NCI-H1436 treated with DMSO at 0.1 percent for 48 hours (cell line): ENCODE results near the gene CGNL1.

Experiments
- DNase-seq: peaks from one replicate; lab custom pipeline; 2025; lab: John Stamatoyannopoulos, UW

The CGNL1 gene

GRCh38 chr15:57548835-57549234 lies 172.5 kb downstream of the CGNL1 start:
- DNase-seq = no peak

- DNase-seq = no peak
Measured at GRCh38 chr15:57549935-57550334, 173.6 kb downstream of the CGNL1 start.

GRCh38 chr15:57550640-57551039 lies 174.3 kb downstream of the CGNL1 start:
- DNase-seq = no peak

DNA sequence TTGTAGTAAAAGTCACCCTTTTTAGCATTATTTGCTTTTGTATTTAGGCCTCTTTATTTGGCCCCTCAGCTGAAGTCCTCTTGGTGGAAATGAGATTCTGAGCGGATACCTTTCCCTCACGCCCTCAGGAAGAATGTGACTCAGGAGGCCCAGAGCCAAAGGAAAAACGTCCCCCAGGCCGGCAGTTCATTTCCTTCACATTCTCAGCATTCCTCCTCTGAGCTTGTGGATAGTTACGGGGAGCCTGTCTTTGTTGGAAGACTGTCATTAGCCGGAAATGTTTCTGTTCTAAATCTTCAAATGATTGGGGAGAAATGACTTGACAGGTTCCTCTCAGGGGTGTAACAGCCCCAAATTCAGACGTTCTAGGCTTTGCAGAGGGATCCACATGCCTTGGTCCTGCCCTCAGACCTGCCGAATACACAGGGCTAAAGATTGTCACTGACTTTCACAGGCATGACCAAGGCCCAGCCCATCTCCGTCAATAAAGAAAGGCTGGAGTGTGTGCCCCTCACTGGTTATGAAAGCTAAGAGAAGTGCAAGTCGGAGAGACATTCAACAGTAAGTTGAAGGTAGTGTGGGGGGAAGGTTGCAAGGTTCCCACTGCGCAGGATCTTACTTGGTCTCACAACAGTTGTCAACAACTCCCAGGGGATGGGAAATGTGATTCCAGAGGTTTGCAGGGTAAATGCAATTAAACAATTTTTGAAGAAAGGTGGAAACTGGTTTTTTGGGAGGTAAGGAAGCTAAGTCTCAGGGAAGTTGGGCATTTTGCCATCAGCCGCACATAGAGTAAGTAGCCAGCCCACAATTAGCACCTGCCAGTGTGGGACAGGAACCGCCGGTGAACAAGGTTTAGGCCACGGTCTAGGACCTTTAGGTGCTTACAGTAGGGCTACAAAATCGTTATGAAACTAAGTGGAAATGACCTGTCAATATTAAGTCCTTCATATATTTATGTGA lies 175.7 kb downstream of the CGNL1 start:
- DNase-seq = no peak

DNA sequence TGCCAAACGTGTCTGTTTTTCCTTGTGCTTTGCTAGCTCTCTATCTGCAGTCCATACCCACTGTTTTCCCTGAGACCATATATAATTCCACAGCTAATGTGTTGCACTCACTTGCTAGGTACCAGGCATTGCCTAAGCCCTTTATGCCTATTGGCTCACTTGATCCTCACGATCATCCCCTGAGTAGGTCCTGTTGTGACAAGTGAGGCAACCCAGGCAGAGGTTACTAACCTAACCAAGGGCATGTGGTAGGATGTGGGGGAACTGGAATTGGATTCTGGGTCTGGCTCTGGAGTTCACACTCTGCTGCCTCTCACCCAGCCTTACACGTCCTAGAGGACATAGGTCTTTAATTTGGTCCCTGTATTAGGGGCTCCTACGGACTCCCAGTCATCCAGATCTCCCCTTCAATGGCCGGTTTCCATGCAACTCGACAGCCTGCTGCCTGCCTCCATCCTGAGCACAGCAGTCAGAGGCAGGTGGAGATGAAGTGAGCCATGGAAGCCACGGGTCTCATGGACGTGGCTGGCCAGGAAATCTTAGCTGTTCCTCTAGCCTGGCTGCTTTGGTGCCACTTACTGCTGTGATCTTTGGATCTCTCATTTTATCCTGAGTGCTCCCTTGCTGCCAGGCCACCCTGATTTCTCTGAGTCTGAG lies 176.5 kb downstream of the CGNL1 start:
- DNase-seq = no peak

- no peak for DNase-seq
Measured at GRCh38 chr15:57553526-57553925, 177.2 kb downstream of the CGNL1 start.

GRCh38 chr15:57554063-57554811 lies 177.9 kb downstream of the CGNL1 start:
- DNase-seq = no peak

DNA sequence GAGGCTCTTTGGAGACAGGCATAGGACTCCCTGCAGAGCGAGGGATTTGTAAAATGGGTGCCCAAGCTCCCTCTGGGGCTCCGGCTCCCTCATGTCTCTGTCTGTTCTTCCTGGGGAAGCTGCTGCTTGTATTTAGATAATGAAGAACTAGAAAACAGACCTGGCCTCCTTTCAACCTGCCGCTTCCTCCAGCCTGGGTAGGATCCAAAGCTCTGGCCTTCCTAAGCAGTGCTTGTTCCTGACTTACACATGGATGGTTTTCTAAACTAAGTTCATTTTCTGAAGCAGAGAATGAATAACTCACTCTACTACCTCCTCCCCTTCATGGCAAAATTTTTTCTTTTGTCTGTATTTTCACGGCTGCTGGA lies 178.5 kb downstream of the CGNL1 start:
- no peak for DNase-seq

GRCh38 chr15:57555270-57555669 lies 179.0 kb downstream of the CGNL1 start:
- DNase-seq = no peak

GRCh38 chr15:57556040-57556439 lies 179.7 kb downstream of the CGNL1 start:
- DNase-seq = no peak

- DNase-seq = no peak
Measured at GRCh38 chr15:57557267-57557666, 181.0 kb downstream of the CGNL1 start.

DNA sequence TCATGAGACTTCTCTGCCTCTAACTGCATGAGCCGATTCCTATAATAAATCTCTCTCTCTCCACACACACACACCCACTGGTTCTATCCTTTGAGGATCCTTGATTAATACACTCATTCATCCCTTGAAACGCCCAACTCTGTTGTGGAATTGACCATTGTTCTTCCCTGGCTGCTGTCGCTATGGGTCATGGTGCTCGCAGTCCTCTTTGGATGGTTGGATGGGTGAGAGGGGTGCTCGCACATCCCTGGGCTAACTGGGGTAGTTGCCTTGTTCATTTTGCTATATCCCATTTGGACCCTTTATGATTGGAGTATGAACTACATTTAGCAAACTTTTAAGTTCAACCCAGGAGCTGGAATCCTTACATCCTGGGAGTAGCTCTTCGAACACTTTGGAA lies 181.5 kb downstream of the CGNL1 start:
- no peak for DNase-seq

DNA sequence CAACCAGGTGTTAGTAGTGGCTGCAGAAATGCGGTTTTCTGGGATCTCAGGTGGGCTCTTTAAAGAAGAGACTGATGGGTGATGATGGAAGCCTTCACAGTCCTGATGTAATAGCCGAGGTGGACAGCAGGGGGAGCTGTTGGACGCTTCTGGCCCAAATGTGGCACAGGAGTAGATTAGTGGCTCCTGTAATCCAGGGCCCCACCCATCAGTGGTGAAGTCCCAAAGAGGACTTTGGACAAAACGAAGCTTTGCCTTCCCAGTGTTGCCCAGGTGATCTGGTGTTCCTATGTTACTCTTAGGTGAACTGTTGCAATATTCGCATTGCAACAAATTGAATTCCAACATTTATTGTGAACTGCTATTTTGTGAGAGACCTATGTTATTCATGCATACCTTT lies 183.6 kb downstream of the CGNL1 start:
- no peak for DNase-seq

- no peak for DNase-seq
Measured at GRCh38 chr15:57561041-57561711, 184.9 kb downstream of the CGNL1 start.

DNA sequence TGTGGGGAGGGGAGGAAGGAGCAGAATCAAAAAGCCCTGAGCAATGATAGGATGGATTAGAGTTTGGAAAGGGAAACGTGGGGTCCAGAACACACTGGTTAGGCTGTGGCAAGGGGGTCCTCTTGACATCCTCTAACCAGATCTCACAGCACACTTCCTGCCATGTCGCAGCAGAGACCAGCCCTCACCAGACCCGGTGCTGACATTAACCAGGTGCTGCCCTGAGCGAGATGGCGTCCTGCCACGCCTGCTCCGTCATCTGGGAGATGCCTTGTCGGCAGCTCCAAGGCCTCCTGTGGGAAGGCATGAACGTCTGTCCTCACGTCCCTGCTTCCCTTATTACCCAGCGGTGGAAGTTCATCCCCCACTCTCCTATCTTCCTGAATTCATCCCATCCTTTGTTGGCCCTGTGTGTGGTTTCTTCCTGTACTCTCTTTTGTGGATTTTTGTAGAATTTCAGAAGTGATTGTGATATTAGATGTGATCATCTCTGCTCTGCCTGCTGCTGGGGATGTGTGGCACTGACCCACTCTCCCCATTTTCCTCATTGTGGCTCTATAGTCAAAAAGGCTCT lies 186.0 kb downstream of the CGNL1 start:
- DNase-seq = no peak

DNA sequence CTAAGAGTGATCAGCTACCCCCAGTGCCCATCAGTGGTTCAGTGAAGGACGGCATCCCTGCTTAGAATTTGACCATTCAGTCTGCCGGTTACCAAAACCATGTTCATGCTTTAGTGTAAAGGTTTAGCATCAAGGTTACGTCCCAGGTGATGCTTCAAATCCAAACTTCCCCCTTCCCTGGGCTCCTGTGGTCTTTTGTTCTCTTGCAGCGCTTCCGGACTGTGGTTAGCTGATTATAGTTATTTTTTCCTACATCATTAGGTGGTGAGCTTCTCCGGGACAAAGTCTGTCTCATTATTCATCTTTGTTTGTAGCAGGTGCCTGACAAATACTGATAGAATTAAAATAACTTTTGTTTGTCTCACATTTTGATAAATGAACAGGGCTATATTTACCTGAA lies 187.1 kb downstream of the CGNL1 start:
- no peak for DNase-seq

DNA sequence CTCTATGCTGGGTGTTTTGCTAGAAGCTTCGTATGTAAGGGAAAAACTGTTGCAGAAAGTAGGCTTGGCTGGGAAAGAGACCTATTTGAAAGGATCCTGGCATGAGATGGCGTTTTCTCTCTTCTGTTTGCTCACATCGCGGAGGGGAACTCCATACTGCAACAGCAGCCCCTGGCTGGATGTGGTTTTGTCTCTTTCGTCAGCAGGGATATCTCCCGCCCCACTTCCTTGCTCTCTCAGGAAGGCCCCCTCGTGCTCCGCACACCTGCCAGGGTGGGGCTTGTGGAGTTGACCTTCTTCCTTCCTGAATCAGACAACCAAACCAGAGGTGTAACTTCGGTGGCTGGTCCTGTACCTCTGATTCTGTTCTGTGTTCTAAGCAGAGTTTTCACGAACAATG lies 189.0 kb downstream of the CGNL1 start:
- DNase-seq = no peak

DNA sequence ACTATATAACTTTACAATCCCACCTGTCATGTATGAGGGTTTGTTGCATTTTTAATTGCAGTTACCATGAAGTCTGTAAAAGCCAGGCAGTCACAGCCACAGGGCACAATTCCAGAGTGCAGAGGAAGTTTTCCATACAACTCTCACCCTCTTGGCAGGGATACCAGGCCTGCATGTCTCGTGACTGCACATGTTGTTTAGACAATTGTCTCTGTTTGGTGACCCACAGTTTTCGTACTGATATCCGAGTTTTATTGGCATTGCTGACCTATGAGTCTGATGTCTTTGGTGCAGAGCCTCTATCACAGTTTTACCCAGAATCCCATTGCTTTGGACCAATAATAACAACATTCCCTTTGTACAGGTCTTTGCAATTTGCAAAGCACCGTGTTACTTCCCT lies 190.5 kb downstream of the CGNL1 start:
- no peak for DNase-seq

DNA sequence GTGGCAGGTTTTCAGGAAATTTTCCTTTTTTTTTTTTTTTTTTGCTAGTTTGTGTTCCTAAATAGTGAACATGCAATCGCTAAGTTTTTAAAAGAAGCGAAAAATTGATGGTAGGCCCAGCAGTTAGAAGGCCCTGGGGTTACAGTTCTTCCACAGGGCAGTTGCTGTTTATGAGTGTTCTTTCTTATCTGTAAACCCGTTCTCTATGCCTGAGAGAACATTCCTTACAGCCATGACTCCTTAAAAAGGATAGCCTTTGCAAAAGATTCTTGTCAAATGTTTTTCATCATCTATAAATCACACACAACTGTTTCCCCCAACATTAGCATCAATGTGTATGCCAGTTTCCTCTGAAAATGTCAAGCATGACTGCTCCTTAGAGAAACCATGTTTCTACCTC lies 191.6 kb downstream of the CGNL1 start:
- no peak for DNase-seq

DNA sequence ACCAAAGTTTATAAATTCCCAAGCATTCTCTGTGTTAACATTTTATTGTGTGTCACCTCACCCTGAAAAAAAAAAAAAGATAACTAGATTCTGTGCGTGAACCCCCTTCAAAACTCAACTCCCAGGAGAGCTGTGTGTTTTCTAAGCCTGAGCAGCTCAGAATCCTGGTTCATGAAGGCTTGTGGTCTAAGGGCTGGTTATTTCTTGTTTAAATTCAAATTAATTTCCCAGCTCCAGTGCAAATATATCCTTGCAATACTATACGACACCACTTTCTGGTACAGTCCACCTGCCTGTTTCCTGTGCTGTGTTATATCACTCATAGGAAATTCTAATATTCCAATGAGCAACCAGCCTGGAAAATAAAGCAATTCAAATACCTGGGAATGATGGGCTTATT lies 192.0 kb downstream of the CGNL1 start:
- no peak for DNase-seq

GRCh38 chr15:57570340-57570739 lies 194.0 kb downstream of the CGNL1 start:
- no peak for DNase-seq

DNA sequence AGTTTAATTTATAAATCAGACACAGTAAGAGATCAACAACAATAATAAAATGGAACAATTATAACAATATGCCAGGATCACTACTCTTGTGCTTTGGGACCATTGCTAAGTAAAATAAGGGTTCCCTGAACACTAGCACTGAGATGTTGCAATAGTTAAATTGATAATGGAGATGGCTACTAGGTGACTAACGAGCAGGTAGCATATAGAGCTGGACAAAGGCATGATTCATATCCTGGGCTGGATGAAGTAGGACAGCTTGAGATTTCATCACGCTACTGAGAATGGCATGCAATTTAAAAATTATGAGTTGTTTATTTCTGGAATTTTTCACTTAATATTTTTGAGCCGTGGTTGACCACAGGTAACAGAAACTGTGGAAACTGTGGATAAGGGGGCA lies 194.7 kb downstream of the CGNL1 start:
- DNase-seq = no peak
